ACHN (cell line): Measurements from ENCODE around the gene LEPR.
"Not testable (repeated sequence)": the region's sequence is repeated elsewhere in the genome, so short reads cannot be mapped to it uniquely, and the experiment has no call there.

Experiments used
- DNase-seq: peaks from one replicate; pipeline ENCODE4 v3.0.0-alpha.2; 2015
- in situ Hi-C: cut with HindIII; loops from 2 replicates; pipeline ENCODE4 v1.10.0; 2017; ENCODE audit warnings: low sequenced_read_pairs, low pct_ligation_motif_present, low pct_unique_long_range_greater_than_20kb

LEPR gene

GRCh38 chr1:65429078-65429477 is 8.6 kb downstream of the LEPR start:
- DNase-seq, result no peak
- in situ Hi-C loops, result no loop called here

DNA sequence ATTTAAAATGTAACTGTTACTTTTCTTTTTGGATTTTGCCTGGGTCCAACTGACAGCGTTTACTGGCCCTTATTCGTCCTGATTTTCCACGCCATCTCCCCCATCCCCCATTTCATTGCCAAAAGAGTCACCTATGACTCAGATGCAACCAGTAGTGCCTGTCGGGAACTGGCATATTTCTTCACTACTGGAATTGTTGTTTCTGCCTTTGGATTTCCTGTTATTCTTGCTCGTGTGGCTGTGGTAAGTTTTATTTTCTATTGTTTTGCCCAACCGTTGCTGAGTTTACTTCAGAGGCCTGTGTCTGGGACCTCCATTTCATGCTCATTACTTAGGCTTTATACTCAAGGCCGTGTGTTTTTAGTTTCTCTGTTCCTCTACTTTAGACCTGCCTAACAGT is 9.3 kb downstream of the LEPR start:
- in situ Hi-C loops, result no loop called here
- peak; percentile 74 for DNase-seq

DNA sequence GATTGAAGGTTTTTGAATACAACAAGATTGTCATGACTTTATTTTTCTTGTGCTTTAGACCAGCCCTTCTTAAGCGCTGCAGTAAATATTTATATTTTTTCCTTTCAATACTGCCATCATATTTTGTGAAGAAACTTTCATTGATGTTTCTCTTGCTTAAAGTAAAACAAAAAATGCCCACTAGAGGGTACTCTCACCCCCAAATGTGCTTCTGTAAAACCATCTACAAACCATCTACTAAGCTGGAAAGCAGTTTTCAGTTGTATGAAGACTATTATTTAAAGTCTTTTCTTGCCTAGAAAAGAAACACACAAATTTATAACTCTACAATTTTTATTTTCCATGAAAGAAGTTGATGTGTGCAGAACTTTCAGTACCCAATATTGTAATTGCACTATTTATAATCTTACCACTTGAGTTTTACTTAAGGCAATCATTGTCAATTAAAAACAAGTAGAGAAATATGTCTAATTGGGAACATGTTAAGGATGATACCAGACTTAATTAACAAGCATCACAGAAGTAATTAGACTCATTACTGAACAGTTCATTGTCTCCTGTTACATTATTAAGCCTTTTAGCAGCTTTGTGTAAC is 10.7 kb downstream of the LEPR start:
- DNase-seq, result peak; percentile 52
- in situ Hi-C loops, result no loop called here

DNA sequence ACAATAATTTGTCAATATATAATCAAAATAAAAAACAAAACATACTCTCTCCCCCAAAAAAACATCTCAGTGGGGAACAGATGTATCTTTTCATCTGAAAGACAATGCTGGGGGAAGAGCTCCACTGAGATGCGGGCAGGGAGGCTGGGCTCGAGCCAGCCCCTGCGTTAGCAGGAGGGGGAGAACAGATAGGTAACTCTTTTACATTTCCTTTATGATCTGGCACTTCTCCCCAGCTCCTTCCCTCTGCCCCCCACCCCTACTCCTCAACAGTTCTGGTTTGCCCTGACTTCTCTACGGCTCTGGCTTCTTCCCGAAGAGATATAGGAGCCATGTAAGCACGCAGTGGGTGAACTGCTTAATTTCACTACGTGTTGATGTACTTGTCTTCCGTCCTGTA is 12.4 kb downstream of the LEPR start:
- in situ Hi-C loops, result no loop called here
- DNase-seq, result no peak

- in situ Hi-C loops, result no loop called here
- no peak for DNase-seq
These were observed 13.8 kb downstream of the LEPR start for GRCh38 chr1:65434255-65434654.

DNA sequence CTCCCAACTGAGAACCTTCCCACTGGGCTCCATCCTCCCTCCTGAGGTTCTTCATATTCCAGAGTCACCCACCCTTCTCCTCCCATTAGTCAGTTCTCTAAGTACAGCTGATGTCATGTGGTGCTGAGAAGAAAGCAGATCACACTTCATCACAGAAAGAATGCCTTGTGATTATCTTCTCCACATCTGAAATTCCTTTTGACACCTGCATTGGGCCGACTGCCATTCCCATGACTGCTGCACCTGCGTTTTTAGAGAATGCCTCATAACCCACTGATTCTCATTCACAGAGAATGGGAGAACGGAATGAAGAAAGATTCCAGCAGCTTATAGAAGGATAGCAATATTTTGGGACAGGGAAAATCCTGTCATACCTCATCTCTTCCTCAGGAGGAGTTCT is 14.3 kb downstream of the LEPR start:
- in situ Hi-C loops, result no loop called here
- no peak for DNase-seq

DNA sequence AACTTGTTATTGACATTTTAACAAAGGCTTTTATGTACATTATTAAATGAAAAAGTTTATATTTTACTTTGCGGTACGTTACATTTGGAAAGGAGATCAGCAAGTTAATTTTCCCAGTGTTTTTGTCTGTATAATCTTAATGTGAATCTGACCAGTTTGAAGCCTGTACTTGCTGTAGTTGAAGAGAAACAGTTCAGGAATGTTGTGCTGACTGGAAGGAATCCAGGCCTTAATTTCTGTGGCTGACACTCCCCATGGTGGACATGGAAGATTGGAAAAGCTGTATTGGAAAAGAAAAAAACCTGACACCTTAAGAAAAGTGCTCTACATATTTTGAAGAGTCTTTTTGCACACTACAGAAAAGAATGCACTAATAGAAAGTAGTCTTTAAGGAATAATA is 15.5 kb downstream of the LEPR start:
- in situ Hi-C loops, result no loop called here

DNA sequence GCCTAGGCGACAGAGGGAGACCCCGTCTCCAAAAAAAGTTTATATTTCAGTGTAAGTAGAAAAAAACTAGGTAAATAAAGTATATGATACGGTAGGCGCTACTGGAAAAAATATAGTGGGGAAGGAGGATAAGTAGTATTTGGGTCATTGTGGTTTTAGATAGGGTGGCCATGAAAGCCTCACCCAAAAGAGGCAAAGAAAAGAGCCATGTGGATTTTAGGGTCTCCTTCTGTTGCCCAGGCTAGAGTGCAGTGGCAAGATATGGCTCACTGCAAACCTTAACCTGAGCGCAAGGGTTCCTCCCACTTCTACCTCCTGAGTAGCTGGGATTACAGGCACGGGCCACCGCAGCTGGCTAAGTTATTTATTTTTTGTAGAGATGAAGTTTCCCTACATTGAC is 17.1 kb downstream of the LEPR start:
- in situ Hi-C loops, result no loop called here

More for the DNA sequence above, 15.5 kb downstream of the LEPR start:
- no peak for DNase-seq

DNA sequence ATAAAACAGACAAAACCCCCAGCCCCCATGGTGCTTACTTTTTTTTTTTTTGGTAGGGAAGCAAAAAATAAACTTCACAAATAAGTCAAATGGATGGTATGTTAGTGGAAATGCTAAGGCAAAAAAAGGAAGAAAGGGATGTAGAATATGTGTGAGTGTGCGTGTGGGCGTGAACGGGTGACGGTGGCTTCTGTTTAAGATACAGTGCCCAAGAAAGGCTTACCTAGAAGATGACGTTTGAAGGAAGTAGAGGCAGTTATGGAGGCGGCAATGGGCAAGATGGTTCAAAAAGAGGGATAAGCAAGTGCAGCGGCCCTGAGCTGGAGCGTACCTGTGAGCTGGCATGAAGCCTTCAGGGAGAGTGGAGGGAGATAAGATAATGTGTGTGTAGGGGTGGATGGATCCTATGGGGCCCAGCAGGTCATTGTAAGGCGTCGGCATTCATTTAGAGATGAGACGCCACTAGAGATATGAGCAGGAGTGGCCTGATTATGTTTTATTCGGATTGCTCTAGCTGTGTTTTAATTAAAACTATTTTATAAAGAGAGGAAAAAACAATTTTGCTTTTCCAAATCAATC is 19.9 kb downstream of the LEPR start:
- in situ Hi-C loops, result no loop called here
- no peak for DNase-seq

More for the DNA sequence above, 17.1 kb downstream of the LEPR start:
- no peak for DNase-seq

- in situ Hi-C loops, result no loop called here
- no peak for DNase-seq
These were observed 20.4 kb downstream of the LEPR start for GRCh38 chr1:65440915-65441314.

DNA sequence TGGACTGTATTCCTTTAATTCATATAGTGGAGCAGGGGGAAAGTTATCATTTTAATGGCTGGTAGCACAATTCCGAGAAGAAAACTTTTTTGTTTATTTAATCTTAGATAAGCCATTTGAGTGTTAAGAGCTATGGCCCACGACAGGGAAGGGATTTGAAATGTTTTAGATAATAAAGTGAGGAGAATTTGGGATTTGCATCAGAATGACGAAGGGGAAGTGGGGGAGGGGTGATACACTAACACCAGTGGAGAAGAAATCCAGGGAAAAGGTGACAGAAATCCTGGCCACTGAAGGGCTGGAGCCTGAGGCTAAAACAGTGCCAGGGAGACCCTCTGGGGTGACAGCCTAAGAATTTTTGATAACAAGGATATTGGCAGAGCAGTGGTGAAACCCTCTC is 21.0 kb downstream of the LEPR start:
- DNase-seq, result no peak
- in situ Hi-C loops, result no loop called here

- no peak for DNase-seq
- in situ Hi-C loops, result no loop called here
These were observed 22.0 kb downstream of the LEPR start for GRCh38 chr1:65442442-65442841.

- in situ Hi-C loops, result no loop called here
- DNase-seq, result no peak
These were observed 23.2 kb downstream of the LEPR start for GRCh38 chr1:65443647-65444046.

- in situ Hi-C loops, result no loop called here
- no peak for DNase-seq
These were observed 23.7 kb downstream of the LEPR start for GRCh38 chr1:65444128-65444640.

- in situ Hi-C loops, result no loop called here
- no peak for DNase-seq
These were observed 25.4 kb downstream of the LEPR start for GRCh38 chr1:65445837-65446236.

DNA sequence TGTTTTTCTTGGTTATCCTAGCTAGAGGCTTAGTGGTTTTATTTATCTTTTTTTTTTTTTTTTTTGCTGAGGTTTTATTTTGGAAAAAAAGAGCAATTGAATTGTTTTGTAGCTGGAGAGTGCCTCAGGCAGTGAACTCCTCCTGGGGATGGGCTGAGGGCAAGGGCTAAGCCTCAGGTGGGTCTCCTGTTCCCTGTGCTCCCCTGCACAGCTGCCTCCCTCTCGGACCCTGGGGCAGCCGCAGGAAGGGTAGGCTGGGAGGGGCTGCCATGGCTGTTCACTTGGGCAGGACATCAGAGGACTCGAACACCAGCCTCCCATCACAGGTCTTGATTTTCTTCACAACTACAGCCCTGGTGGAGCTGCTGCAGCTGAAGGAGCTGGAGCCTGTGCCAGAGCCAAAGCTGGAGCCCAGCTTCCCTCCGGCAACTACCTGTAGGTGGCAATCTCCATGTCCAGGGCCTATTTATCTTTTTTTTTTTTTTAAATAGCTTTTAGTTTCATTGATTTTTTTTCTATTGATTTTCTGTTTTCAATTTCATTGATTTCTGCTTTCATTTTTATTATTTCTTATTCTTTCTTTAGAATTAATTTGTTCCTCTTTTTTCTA is 28.9 kb downstream of the LEPR start:
- in situ Hi-C loops, result no loop called here
- no peak for DNase-seq

GRCh38 chr1:65455678-65456077 is 35.2 kb downstream of the LEPR start:
- DNase-seq, in situ Hi-C loops: not testable (repeated sequence)

DNA sequence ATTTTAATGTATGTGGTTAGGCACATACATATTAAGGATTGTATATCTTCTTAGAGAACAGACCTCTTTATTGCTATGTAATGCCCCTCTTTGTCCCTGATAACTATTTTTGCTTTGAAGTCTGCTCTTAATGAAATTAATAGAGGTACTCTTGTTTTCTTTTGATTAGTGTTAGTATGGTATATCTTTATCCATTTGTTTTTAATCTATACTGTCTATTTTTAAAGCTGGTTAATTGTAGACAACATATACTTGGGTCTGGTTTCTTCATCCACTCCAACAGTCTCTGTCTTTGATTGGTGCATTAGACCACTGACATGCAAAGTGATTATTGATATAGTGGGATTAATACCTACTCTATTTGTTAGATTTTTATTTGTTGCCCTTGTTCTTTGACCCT is 36.0 kb downstream of the LEPR start:
- in situ Hi-C loops, result no loop called here

DNA sequence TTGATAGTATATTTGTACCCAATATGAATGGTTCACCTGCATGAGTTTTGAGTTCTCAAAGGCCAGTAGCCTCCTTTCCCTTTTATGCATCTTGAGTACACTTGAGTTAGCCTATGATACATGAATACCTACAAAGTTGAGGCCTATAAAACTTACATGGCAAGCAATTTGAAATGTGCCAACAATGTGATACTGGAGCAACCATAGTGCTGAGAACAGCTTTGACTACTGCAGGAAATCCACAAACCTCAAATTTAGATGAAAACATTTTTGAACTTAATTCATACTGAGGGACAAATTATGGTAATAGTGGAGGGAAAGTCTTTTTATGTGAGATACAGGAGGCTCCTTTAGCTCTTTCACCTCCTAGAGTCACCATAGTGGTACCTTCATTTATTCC is 37.4 kb downstream of the LEPR start:
- no peak for DNase-seq
- in situ Hi-C loops, result no loop called here

More for the DNA sequence above, 36.0 kb downstream of the LEPR start:
- DNase-seq, result no peak
